NOMO-1 treated with dmso at 0.1 percent for 144 hours (cell line): Measurements from ENCODE around the gene FHIT.
A peak's percentile ranks its signal among the peaks of the same experiment; 100 is the strongest.

Experiments used
- DNase-seq: peaks from one replicate; lab custom pipeline; 2025; ENCODE audit not compliant: unreplicated experiment; lab: John Stamatoyannopoulos, UW

The FHIT gene

DNA sequence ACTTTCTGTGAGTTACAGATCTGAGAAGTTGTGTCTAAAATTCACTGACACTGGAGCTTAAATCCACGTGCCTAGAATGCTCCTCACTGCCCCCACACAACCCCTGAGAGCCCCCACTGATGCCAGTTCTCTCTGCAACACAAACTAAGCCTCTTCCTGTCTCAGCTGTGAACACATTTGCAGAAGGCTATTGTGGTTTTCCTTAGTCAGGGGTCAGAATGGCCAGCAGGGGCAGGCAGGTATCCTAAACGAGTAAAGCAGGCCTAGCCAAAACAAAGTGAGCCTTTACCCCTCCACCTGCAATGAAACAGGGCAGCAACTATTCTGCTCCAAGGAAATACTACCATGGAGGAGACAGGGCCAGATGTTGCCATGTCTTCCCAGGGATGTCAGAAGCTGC, 78.6 kb downstream of the FHIT start:
- DNase-seq: no peak

DNA sequence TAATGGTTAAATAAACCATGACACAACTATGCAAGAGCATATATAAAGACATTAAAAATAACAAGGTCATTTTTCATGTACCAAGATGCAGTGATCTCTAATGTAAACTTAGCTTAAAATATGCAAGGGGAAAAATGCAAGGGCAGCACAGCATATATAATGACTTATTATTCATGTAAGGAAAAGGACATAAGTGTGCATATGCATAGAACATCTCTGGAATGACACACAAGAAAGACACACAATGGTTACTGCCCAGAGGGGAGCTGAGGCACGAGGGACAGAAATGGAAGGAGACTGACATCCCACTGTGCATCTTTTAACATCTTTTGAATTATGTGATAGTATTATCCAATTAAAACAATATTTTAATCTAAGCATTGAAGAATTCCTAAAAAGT, 79.0 kb downstream of the FHIT start:
- no peak for DNase-seq

DNA sequence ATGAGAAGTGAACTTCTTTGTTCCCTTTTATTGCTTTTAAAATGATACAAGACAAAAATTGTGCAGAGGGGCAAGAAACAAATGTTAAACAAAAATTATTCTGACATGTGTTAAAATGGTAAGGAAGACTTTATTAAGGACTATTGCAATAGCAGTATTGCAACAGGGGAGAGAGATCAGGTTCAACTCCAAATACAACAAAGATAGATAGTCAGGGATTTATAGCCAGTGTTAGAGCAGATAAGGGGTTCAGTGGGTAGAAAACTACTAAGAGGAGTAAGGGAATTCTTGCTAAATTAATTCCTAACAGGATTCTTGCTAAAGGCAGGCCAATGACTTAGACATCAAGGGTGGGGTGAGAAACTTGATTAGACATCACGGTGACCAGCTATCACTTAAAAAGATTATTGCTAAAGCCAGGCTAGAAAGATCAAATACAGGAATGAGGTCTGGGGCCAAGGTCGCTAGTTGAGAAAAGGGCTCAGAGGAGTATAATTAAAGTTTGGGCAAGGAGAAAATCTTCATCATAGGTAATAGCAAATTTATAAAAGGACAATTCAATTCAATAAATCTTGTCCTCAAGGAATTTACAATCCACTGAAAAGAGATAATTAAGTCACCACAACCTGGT, 81.5 kb downstream of the FHIT start:
- DNase-seq: no peak

DNA sequence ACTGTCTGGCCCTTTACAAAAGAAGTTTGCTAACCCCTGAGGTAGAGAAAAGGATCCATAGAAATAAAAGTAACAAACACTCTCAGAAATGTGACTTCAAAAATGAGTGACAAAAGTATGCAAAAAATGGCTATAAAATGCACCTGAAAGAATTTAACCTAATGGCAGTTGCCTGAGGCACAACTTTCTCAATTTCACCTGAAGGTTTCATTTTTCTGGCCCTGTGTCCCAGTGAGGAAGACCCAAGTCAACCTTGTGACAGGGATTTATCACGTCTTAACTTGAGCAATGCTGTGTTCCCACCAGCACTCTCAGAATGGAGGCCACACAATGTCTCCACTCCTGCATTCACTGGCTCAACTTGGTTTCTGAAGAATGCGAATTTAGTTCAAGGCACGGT, 83.0 kb downstream of the FHIT start:
- no peak for DNase-seq

DNA sequence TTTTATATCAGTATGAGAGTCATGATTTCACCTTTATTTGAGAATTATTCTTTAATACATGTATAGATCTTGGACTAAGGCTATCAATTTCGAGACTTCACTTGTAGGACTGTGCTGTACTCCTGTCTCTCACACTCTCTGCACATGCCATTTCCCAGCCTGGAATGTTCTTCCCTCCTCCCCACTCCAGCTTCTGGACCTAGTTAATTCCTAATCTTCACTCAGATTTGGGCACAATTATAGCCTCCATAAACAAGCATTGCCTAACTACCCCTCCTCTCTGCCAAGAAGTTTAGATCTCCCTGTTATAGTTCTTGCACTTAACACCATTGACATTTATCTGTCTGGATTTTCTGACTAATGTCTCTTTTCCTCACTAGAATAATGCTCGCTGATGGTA, 88.3 kb downstream of the FHIT start:
- DNase-seq: no peak

DNA sequence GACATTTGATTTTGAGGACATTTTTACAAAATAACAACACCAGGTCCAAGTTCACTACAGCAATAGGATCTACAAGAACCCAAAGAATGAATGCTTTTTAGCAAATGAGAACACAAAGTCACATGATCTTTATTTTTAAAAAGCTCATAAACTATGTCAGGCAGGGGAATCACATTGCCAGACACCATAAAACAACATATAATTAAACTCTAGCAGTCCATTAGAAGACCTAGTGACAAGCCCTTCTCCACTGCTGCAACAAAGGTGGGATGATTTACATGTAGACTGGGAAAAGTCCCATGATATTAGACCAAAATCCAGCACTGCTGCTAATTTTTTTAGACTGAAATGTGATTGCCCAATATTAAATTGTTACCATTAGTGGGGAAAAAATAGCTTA, 92.6 kb downstream of the FHIT start:
- DNase-seq: no peak

DNA sequence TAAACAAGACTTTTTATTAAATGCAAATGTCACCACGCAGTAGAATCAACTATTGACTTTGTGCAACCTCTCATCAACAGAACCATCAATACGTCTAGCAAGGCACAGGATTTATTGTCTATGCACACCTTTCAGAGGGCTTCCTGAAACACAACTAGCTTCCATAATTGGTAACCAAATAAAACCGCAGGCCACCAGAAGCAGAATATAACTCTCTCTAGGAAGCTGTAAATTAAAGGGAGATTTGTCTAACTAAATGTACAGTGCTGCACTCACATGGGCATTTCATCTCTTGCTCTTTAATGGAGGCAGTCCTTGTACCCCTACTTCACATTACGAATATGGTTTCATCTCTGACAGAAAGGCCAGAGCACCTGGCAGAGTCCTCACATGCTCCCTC, 93.0 kb downstream of the FHIT start:
- no peak for DNase-seq

DNA sequence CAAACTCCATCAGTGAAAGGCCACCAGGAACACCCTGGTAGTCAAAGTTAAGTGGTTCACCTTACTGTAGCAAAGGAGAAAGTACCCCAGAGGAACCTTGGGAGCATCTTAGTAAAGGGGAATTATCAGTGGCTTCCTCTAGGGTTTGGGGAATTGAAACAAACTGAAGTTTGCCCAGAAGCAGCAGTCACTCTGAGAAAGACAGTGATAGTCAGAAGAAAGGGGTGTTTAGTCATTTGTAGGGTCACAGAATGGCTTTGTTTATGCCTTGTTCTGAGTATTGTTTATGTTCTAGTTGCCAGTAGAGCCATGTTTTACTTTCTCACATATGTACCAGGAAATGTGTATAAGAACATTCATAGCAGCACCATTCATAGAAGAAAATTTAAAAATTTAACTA, 93.8 kb downstream of the FHIT start:
- no peak for DNase-seq

DNA sequence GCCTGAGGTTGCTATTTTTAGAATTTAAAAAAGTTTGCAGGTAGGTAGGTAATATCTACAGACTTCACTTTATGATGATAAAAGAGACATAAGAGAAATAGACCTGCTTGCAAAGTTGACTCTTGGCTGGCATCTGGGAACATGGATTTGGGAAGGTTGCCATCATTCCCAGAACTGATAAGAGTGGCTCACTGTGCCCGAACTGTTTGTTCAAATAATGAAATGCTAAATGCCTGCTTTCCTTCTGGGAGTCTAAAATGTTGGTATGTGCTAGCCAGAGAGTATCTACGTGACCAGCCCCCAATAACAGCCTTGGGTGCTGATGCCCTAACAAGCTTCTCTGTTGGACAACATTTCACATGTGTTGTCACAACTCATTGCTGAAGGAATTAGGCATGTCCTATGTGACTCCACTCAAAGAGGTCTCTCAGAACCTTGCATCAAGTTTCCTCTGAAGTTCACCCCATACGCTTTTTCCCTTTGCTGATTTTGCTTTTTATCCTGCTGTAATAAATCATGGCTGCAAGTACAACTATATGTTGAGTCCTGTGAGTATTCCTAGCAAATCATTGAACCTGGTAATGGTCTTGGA, 95.5 kb downstream of the FHIT start:
- DNase-seq: no peak

DNA sequence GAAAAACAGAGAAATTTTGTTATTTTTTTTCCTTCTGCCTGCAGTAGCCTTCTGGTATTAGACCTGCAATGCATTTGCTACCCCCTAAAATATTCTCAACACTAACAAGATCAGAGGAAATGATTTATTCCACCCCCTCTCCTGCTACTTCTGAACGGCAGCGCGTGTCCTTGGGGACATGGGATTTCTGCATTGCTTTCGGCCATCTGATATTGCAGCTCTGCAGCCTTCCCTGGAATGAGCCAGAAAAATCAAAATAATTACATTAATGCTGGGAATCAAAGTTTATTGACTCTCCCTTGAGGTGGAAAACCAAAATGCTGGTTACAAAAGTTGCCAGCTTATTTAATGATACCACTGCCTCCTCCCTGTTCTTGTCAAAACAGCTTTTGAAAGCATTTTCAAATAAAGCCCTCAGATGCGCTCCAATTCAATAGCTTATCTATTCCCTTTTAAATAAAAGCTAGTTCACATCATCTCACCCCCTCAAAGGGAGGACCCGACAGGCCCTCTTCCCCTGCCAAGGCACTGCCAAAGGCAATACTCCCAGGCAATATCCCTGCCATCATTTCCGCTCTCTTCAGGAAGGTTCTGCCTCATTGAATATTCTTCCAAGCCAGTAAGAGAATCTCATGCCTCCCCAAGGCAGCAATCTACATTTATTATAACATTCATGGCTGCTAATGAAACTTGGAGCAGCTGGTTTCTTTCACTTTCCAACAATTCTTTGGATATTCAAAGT, 96.6 kb downstream of the FHIT start:
- DNase-seq: no peak

DNA sequence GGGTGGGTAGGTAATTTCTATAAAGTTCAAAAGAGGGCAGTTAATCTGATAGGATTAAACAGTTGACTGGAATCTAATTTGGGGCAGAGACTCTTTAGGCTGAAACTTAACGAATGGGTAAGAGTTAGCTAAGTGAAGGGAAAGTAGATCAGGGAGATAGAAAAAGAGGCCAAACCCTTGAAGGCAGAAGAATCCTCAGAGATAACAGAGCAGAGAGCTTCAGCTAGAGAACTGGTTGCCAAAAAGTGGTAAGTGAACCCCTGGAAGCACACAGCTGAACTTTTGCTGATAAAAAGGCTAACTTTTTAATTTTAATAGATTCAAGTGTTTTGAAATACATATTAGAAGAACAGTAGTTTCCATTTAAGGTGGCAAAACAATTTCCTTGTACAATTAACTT, 99.2 kb downstream of the FHIT start:
- DNase-seq: no peak

DNA sequence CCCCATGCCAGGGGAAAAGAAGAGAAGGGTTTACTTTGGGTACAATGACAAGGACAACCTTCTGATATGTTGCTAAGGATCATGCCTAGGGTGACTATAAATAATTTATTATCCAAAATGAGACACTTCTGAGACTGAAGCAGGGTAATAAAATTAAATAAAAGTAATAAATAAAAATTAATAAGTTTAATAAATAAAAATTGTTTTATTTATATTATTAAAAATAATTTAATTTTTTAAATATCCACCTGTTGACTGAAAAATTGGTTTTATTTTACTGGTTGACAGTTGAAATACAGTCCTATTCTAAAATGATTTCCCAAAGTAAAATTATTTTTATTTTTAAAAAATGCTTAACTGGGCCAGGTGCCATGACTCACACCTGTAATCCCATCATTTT, 102.0 kb downstream of the FHIT start:
- no peak for DNase-seq

DNA sequence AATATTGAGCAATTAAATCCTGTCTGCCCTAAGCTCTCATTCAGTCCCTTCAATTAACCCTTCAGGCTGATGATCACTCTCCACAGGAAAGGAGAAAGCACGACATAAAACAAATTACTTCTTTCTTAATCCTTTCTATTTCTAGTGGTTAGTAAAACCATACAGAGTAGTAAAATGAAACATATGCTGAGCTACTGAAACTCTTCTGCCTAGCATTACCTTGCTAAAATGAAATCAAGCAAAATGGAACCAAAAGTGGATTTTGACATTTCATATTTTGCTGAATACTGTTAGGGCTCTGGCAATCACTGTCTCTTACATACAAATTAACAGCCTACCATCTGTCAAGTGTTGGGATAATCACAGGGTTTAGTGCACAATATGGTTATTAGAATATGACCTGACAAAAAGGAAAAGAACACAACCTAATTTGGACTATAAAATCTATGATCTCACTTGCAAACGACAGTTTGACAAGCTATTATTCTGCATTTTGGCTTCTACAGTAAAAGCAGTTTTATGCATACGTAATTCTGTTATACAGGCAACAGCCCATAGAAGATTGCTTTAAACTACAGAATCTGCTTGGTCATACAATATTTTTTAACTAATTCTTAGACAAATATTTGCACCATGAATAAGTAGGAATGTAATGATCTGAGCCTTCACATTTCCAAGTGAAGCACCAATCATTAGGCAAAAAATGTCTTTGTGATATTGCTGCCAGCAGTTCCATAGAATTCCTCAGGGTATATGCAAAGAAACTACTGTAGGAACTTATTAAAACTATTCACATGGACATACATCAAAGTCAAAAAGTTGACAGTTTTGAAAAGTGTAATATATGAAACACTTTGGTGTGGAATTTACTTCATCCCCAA, 105.0 kb downstream of the FHIT start:
- no peak for DNase-seq

DNA sequence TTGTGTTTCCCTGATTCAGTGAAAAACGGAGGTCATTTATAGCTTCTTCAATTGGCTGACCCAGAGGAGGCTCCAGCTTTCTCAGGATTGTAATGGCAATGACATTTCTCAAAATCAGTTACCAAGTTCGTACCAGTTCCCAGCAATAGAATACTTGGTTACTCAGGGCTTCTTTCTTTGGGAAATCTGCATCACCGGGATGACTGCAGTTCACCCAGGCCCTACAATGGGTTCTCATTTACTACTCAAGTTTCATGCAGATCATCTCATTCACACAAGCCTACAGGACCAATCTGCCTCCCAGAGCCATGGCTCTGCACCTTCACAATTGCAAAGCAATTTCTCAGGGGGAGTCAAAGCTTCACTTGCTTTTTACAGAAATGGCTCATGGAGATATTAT, 109.6 kb downstream of the FHIT start:
- DNase-seq: no peak

DNA sequence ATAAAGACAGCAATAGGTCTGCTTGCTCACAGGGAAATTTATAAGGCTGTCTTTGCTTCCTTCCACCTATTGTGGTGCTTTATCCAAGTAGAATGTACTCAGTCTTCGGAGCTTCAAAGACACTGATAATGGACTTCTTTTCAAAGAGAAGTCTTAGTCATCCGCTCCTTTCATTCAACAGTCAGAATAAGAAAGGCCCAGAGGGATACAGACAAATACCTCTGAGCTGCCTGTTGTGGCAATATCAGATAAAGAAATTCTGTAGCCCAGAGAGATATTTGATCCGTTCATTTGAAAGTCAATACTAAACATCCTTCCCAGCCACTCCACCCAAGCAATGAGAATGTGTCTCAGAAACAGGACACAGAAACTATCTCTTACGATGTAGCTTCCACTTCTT, 110.0 kb downstream of the FHIT start:
- no peak for DNase-seq

DNA sequence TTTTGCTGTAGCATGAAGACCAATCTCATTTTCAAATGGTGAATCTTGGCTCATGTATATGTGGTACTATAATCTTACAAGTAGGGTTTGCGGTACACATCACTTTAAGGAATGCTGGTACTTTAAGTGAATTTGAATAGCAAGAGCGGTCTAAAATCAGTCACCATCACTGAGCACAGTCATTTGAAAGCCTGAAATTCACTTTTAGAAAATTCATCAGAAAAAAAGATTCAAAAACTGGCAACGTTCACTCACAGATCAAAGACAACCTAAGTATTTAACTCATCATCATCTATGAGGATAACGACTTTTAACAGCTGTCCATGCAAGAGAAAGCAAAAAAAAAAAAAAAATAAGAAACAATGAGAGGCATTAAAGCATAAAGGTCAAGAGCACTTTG, 111.6 kb downstream of the FHIT start:
- DNase-seq: no peak

DNA sequence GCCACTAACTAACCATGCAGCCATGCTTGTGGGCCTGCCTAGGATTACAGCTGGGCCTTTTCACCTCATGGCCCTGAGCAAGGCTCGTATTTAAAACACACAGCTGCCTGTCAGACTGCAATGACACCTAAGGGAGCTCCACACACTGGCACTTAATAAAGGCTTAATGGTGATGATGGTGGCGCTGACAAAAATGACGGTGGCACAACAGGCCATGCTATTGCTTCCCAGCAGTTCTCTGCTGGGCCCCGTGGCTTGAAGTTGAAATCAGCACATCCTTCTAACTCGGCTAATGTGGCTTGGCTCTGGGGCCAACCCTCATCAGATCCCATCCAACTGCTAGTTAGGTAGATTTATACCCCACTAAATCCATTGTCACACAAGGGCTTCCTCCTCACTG, 112.9 kb downstream of the FHIT start:
- no peak for DNase-seq

DNA sequence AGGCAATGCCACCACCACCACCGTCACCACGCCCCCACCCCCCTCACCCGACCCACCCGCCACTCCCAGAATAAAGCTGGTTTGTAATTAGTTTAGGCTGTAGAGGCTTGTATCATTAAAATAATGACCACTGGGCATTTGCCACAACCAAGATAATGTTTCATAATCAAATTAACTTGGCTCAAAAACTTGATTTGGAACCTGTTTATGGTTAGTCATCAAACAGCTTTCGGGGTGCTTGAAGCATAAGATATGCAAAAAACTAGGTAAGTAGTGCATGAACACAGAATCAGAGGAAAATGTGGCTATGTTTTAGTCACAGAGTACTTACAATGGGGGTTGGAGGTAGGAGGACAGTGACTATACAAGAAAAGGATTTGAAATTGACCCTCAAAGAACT, 115.1 kb downstream of the FHIT start:
- DNase-seq: no peak

DNA sequence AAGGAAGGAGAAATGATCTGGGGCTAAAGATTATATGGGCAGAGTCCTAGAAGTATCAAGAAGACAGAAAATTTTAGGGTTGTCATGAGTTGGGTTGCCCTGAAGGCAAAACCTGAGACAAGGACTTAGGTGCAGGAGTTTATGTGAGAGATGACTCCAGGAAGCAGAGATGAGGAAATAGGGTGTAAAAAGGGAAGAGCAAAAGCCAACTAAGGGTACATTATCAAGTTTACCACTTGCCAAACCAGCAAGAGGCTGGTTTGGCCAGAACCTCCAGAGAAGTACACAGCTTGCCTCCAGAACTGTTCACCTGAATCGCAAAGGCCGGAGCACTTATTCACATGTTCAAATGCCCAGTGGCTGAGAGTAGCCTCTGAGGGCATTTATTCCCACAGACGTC, 116.7 kb downstream of the FHIT start:
- peak; percentile 10 for DNase-seq

DNA sequence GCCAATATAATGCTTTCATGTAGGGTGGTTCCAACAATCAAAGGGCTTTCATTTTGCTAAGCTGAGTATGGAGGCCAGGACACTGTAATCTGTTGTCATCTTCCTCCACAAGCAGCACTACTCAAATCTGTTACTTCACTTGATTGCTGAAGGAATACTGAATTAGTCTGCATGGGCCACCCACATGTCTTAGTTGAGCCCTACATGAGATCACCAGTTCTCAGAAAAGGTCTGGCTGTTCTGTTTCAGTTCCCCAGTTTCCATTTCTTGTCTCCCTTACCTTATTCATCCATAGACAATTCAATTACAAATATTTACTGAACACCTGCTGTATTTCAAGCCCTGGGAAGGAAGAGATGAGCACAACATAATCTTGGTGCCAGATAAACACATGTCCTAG, 119.2 kb downstream of the FHIT start:
- DNase-seq: no peak

DNA sequence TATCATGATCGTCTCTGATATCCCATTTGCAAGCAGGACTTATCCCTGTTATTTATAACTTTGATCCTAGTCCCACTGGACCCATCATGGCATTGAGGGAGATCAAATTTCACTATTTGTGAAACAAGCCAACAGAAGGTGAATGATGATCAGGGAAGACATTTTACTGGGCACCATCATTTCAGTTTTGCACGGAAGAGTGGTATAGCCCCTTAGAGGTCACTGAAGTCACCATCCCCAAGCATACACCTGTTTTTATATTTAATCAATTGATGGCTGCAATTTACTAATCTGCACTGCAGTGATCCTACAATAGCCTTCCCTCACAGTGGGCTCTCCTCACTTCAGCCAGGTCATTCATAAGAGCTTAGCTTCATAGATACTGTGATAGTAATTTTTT, 132.4 kb downstream of the FHIT start:
- DNase-seq: no peak
